HG03571 (cell line): ENCODE data around the gene ZCCHC4.
"Not testable (repeated sequence)": the region's sequence is repeated elsewhere in the genome, so short reads cannot be mapped to it uniquely, and the experiment has no call there.

ENCODE experiments used
- ATAC-seq: cut with Tn5 transposase; IDR thresholded peaks from one replicate; pipeline ENCODE4 v1.9.1; 2021; ENCODE audit not compliant: unreplicated experiment

Gene ZCCHC4

GRCh38 chr4:25320773-25321172 is 8.2 kb downstream of the ZCCHC4 start:
- no peak for ATAC-seq

- ATAC-seq = no peak
These were observed 9.1 kb downstream of the ZCCHC4 start for GRCh38 chr4:25321703-25322102.

- ATAC-seq = not testable (repeated sequence)
These were observed 15.9 kb downstream of the ZCCHC4 start for GRCh38 chr4:25328463-25328862.

- no peak for ATAC-seq
These were observed 17.8 kb downstream of the ZCCHC4 start for GRCh38 chr4:25330335-25330734.

- ATAC-seq = peak; percentile 72
These were observed 18.6 kb downstream of the ZCCHC4 start for GRCh38 chr4:25330905-25331808.

- no peak for ATAC-seq
These were observed 31.1 kb downstream of the ZCCHC4 start for GRCh38 chr4:25343671-25344070.

GRCh38 chr4:25345744-25346143 is 33.2 kb downstream of the ZCCHC4 start:
- ATAC-seq = no peak

GRCh38 chr4:25346913-25347312 is 34.3 kb downstream of the ZCCHC4 start:
- ATAC-seq = no peak

GRCh38 chr4:25347473-25347872 is 34.9 kb downstream of the ZCCHC4 start:
- ATAC-seq = no peak

- ATAC-seq = no peak
These were observed 35.4 kb downstream of the ZCCHC4 start for GRCh38 chr4:25347971-25348370.

- ATAC-seq = no peak
These were observed 38.0 kb downstream of the ZCCHC4 start for GRCh38 chr4:25350561-25350960.

- no peak for ATAC-seq
These were observed 39.3 kb downstream of the ZCCHC4 start for GRCh38 chr4:25351777-25352416.

GRCh38 chr4:25356068-25356467 is 43.5 kb downstream of the ZCCHC4 start:
- ATAC-seq = no peak

- ATAC-seq = no peak
These were observed 46.1 kb downstream of the ZCCHC4 start for GRCh38 chr4:25358515-25359275.

GRCh38 chr4:25361253-25361652 is 48.7 kb downstream of the ZCCHC4 start:
- ATAC-seq = no peak

GRCh38 chr4:25367004-25367621 is 54.5 kb downstream of the ZCCHC4 start:
- no peak for ATAC-seq

- no peak for ATAC-seq
These were observed 55.3 kb downstream of the ZCCHC4 start for GRCh38 chr4:25367877-25368276.

GRCh38 chr4:25368315-25368714 is 55.7 kb downstream of the ZCCHC4 start:
- ATAC-seq = no peak

GRCh38 chr4:25370242-25370641 is 57.7 kb downstream of the ZCCHC4 start:
- ATAC-seq = no peak

- ATAC-seq = not testable (repeated sequence)
These were observed 60.0 kb downstream of the ZCCHC4 start for GRCh38 chr4:25372549-25372948.
